A549 (cell line): ENCODE measurements around the gene GNL1. TPM values are rescaled to one million over a fixed set of nuclear protein-coding genes. Genes with fewer than 3 reads are reported as not detected.

Experiments
- ATAC-seq, 2 experiments: fragments of 200-7000 bp in 1 of 2; fragments of >200 bp in 1 of 2; cut with Nextera tagmentation in 1 of 2; cut with Tn5 transposase in 1 of 2; 3 replicates each; pipeline versions ENCODE4 v1.8.0 to v1.9.1; 2018 to 2020; ENCODE audit warnings: mild to moderate bottlenecking in 1 of 2, moderate library complexity in 1 of 2
- CTCF ChIA-PET: fragments of 300-600 bp; sonication (Branson Sonifier 250); formaldehyde crosslinking; extraction: SDS; loops from one replicate; lab custom pipeline; 2021; ENCODE audit warnings: antibody characterized with exemption, inconsistent platforms; lab: Yijun Ruan, JAX
- POLR2A ChIA-PET: fragments of 350-600 bp; formaldehyde crosslinking; extraction: SDS; loops from one replicate; lab custom pipeline; 2021; ENCODE audit warnings: antibody characterized with exemption, inconsistent platforms; lab: Yijun Ruan, JAX
- DNase-seq, 2 experiments: peaks; one replicate each; pipeline versions ENCODE4 v3.0.0 to v3.0.0-alpha.2; 2011 to 2016; ENCODE audit warnings: low read depth in 1 of 2, low spot score in 1 of 2
- FAIRE-seq: peaks from 2 replicates; lab custom pipeline; 2011; peaks lifted over from hg19 to GRCh38; lab: Jason Lieb, UNC
- H3K27ac ChIP-seq, 2 experiments: fragments of >200 bp; sonication (Bioruptor Twin); formaldehyde crosslinking; 3 replicates each; pipeline ENCODE4 v1.5.1; 2016 to 2017
- H3K4me1 ChIP-seq: fragments of >200 bp; sonication (Bioruptor Twin); formaldehyde crosslinking; 3 replicates; pipeline ENCODE4 v1.6.1; 2016
- H3K4me2 ChIP-seq: fragments of >200 bp; sonication (Bioruptor Twin); formaldehyde crosslinking; 3 replicates; pipeline ENCODE4 v1.6.1; 2016
- H3K4me3 ChIP-seq: fragments of >200 bp; sonication (Bioruptor Twin); formaldehyde crosslinking; 3 replicates; pipeline ENCODE4 v1.5.1; 2016
- H3K9me3 ChIP-seq: fragments of >200 bp; sonication (Bioruptor Twin); formaldehyde crosslinking; 3 replicates; pipeline ENCODE4 v1.6.1; 2016
- CBX2 ChIP-seq: fragments of 200-600 bp; sonication (generic); IDR thresholded peaks from 2 replicates; pipeline ENCODE4 v1.6.1; 2016; ENCODE audit warnings: low read depth, mild to moderate bottlenecking, borderline replicate concordance
- CBX8 ChIP-seq: fragments of 200-600 bp; sonication (generic); IDR thresholded peaks from 2 replicates; pipeline ENCODE4 v1.6.1; 2016
- CEBPB ChIP-seq, 2 experiments: fragments of >200 bp in 1 of 2; sonication (Bioruptor Twin) in 1 of 2; formaldehyde crosslinking in 1 of 2; IDR thresholded peaks; 2 replicates each; pipeline ENCODE4 v1.6.1; 2012 to 2016
- CHD2 ChIP-seq: fragments of 150-350 bp; IDR thresholded peaks from 2 replicates; pipeline ENCODE4 v1.6.1; 2014; ENCODE audit warnings: low read length; ENCODE audit not compliant: partially characterized antibody
- CHD4 ChIP-seq: fragments of 200-600 bp; sonication (generic); IDR thresholded peaks from 2 replicates; pipeline ENCODE4 v1.6.1; 2016; ENCODE audit warnings: antibody characterized with exemption, mild to moderate bottlenecking, borderline replicate concordance
- CTCF ChIP-seq: fragments of >200 bp; sonication (Bioruptor Twin); formaldehyde crosslinking; IDR thresholded peaks from 3 replicates; pipeline ENCODE4 v1.5.1; 2016
- EHF ChIP-seq: fragments of 250-450 bp; sonication (Bioruptor Pico); IDR thresholded peaks from 2 replicates; pipeline ENCODE4 v1.5.0; 2020; ENCODE audit warnings: mild to moderate bottlenecking
- EP300 ChIP-seq, 2 experiments: fragments of >200 bp; sonication (Bioruptor Twin); formaldehyde crosslinking; IDR thresholded peaks; 2 replicates in 1 of 2; 3 replicates in 1 of 2; pipeline ENCODE4 v1.6.1; 2016 to 2017
- FOSB ChIP-seq: fragments of 250-450 bp; sonication (Bioruptor Pico); IDR thresholded peaks from 2 replicates; pipeline ENCODE4 v1.5.0; 2020; ENCODE audit warnings: mild to moderate bottlenecking, moderate library complexity
- FOSL2 ChIP-seq, 2 experiments: fragments of 450-650 bp in 1 of 2; fragments of >200 bp in 1 of 2; sonication (Bioruptor Twin) in 1 of 2; formaldehyde crosslinking; IDR thresholded peaks; 2 replicates each; pipeline versions ENCODE4 v1.5.0 to v1.6.1; 2016 to 2020; ENCODE audit warnings: mild to moderate bottlenecking in 1 of 2, moderate library complexity in 1 of 2
- HES2 ChIP-seq: fragments of >200 bp; sonication (Bioruptor Twin); formaldehyde crosslinking; IDR thresholded peaks from 2 replicates; pipeline ENCODE4 v1.6.1; 2016
- HEYL ChIP-seq: fragments of 250-450 bp; sonication (Bioruptor Pico); IDR thresholded peaks from 2 replicates; pipeline ENCODE4 v1.8.0; 2021; ENCODE audit warnings: mild to moderate bottlenecking, moderate library complexity
- HOXB5 ChIP-seq: fragments of 250-450 bp; sonication (Bioruptor Pico); IDR thresholded peaks from 2 replicates; pipeline ENCODE4 v1.5.0; 2020; ENCODE audit warnings: mild to moderate bottlenecking, moderate library complexity
- JUN ChIP-seq, 2 experiments: fragments of >200 bp; sonication (Bioruptor Twin); formaldehyde crosslinking; IDR thresholded peaks; 2 replicates in 1 of 2; 3 replicates in 1 of 2; pipeline ENCODE4 v1.6.1; 2016 to 2017
- KDM1A ChIP-seq: fragments of 200-600 bp; sonication (generic); IDR thresholded peaks from 2 replicates; pipeline ENCODE4 v1.6.1; 2016; ENCODE audit warnings: low read depth, mild to moderate bottlenecking
- KDM5A ChIP-seq: fragments of 200-600 bp; sonication (generic); IDR thresholded peaks from 2 replicates; pipeline ENCODE4 v1.6.1; 2016; ENCODE audit warnings: antibody characterized with exemption, mild to moderate bottlenecking
- MAX ChIP-seq: IDR thresholded peaks from 2 replicates; pipeline ENCODE4 v1.6.1; 2012
- MYC ChIP-seq: IDR thresholded peaks from 2 replicates; pipeline ENCODE4 v1.6.1; 2012; ENCODE audit warnings: mild to moderate bottlenecking, inconsistent platforms, low read length, improper control_type of control experiment, borderline replicate concordance
- NR3C1 ChIP-seq: fragments of >200 bp; sonication (Bioruptor Twin); formaldehyde crosslinking; IDR thresholded peaks from 3 replicates; pipeline ENCODE4 v1.6.1; 2017
- POLR2A ChIP-seq: IDR thresholded peaks from 2 replicates; pipeline ENCODE4 v1.6.1; 2012; ENCODE audit warnings: mild to moderate bottlenecking, low read length
- POLR2AphosphoS2 ChIP-seq: conservative IDR thresholded peaks from 2 replicates; pipeline ENCODE4 v1.6.1; 2012; ENCODE audit warnings: low read length, improper control_type of control experiment, inconsistent platforms
- RAD21 ChIP-seq, 2 experiments: fragments of >200 bp in 1 of 2; sonication (Bioruptor Twin) in 1 of 2; formaldehyde crosslinking in 1 of 2; IDR thresholded peaks in 1 of 2; conservative IDR thresholded peaks in 1 of 2; 2 replicates in 1 of 2; 3 replicates in 1 of 2; pipeline ENCODE4 v1.6.1; 2012 to 2018; ENCODE audit warnings: inconsistent platforms in 1 of 2
- RARB ChIP-seq: fragments of 250-450 bp; sonication (Bioruptor Pico); IDR thresholded peaks from 2 replicates; pipeline ENCODE4 v1.8.0; 2021; ENCODE audit warnings: mild to moderate bottlenecking, moderate library complexity
- RCOR1 ChIP-seq: fragments of 150-350 bp; IDR thresholded peaks from 2 replicates; pipeline ENCODE4 v1.6.1; 2014; ENCODE audit warnings: antibody characterized with exemption, low read length, low read depth
- RFX5 ChIP-seq: fragments of 450-650 bp; IDR thresholded peaks from 2 replicates; pipeline ENCODE4 v1.7.1; 2014; ENCODE audit warnings: antibody characterized with exemption, mild to moderate bottlenecking, moderate library complexity
- RNF2 ChIP-seq: fragments of 200-600 bp; sonication (generic); IDR thresholded peaks from 2 replicates; pipeline ENCODE4 v1.6.1; 2016; ENCODE audit warnings: low read depth, mild to moderate bottlenecking, antibody characterized with exemption, moderate library complexity, borderline replicate concordance
- SMC3 ChIP-seq: fragments of >200 bp; sonication (Bioruptor Twin); formaldehyde crosslinking; IDR thresholded peaks from 3 replicates; pipeline ENCODE4 v1.6.1; 2018; ENCODE audit warnings: inconsistent platforms
- SREBF2 ChIP-seq: fragments of 450-650 bp; IDR thresholded peaks from 2 replicates; pipeline ENCODE4 v1.6.1; 2014; ENCODE audit warnings: mild to moderate bottlenecking, moderate library complexity
- USF2 ChIP-seq: fragments of 450-650 bp; IDR thresholded peaks from 2 replicates; pipeline ENCODE4 v1.6.1; 2014; ENCODE audit warnings: antibody characterized with exemption
- ZC3H11A ChIP-seq: fragments of 450-650 bp; IDR thresholded peaks from 2 replicates; pipeline ENCODE4 v1.6.1; 2014; ENCODE audit warnings: antibody characterized with exemption, mild to moderate bottlenecking
- ZFP36 ChIP-seq: fragments of 450-650 bp; IDR thresholded peaks from 2 replicates; pipeline ENCODE4 v1.6.1; 2014; ENCODE audit warnings: borderline replicate concordance; ENCODE audit not compliant: partially characterized antibody
- WGBS: methylation state at CpG from one replicate; pipeline ENCODE4 v1.1.6; 2017; ENCODE audit errors: missing lambda C conversion rate; 5-methylcytosine and 5-hydroxymethylcytosine counted together
- polyA plus RNA-seq, 4 experiments: library from polyadenylated mRNA; depleted of rRNA in 3 of 4; stranded (reverse); fragments of >200 nt; fragmentation: RNase III in 1 of 4; extraction: RNeasy Plus Mini Kit Qiagen cat#74134 plus additional on column Dnase treatment in 1 of 4; gene quantifications; 2 replicates in 3 of 4; 3 replicates in 1 of 4; pipeline ENCODE4 v1.2.3, GENCODE V29; 2011 to 2017

The GNL1 gene
- polyA plus RNA-seq, 2 of the 4 experiments (the other 2 are of a cell fraction), result 18.5 to 27.2 TPM

- FAIRE-seq, result no peak
- ATAC-seq, result no peak
- ChIA-PET CTCF (interaction anchor here (1.0 kb wide), 1 partner anchor 89 kb away, joined by 3 read pairs; no protein-coding TSS in a partner anchor), POLR2A (no interaction called here)
- H3K27ac ChIP-seq, result peak overlapping the region; percentile 89 to 99
- TF ChIP-seq SMC3 (no peak), RAD21 (conservative IDR thresholded peaks at IDR 0.05 in 1 of 2, IDR thresholded peaks at IDR 0.05 in 1 of 2) (no peak), MAX (no peak), NR3C1 (no peak), KDM5A (no peak), CHD2 (no peak), USF2 (no peak), RNF2 (no peak), ZC3H11A (no peak), ZFP36 (no peak), RCOR1 (no peak), RARB (CRISPR knock-in tag) (no peak), HOXB5 (no peak), CBX2 (no peak), RFX5 (no peak), FOSB (no peak), MYC (no peak), CEBPB (IDR thresholded peaks at IDR 0.05) (no peak), SREBF2 (no peak), KDM1A (no peak)
- peak overlapping the region; percentile 52 for H3K4me3 ChIP-seq
- peak overlapping the region; percentile 92 for H3K4me2 ChIP-seq
- no peak for DNase-seq
- H3K9me3 ChIP-seq, result no peaks in the 10 kb centered on the region
- H3K4me1 ChIP-seq, result peaks cover 14% of the 10 kb centered on the region
Observed at GRCh38 chr6:30572148-30572547, 15.9 kb upstream of the GNL1 start.

- H3K27ac ChIP-seq, result peak overlapping the region; percentile 89 to 99
- CTCF ChIA-PET, result interaction anchor here (1.0 to 1.8 kb wide), 3 partner anchors 21 to 89 kb away, joined by 3 to 5 read pairs (median 4); no protein-coding TSS in a partner anchor
- ATAC-seq (peak in 1 of 2 experiments; percentile 38; a peak in 3 of 6 replicates), DNase-seq (no peak), FAIRE-seq (no peak)
- no peaks in the 10 kb centered on the region for H3K9me3 ChIP-seq
- TF ChIP-seq SMC3, result no peak
- no peak for TF ChIP-seq CBX8
- TF ChIP-seq EHF (CRISPR knock-in tag), result no peak
- no peak for TF ChIP-seq CEBPB (IDR thresholded peaks at IDR 0.05)
- TF ChIP-seq FOSL2 (IDR thresholded peaks at IDR 0.05), result no peak
- TF ChIP-seq FOSL2 (CRISPR knock-in tag; IDR thresholded peaks at IDR 0.05), result no peak
- TF ChIP-seq JUN (IDR thresholded peaks at IDR 0.05), result no peak
- no peak for TF ChIP-seq POLR2A
- no peak for TF ChIP-seq MYC
- TF ChIP-seq CHD4, result no peak
- TF ChIP-seq KDM1A, result no peak
- no peak for TF ChIP-seq POLR2AphosphoS2
- TF ChIP-seq HES2, result no peak
- TF ChIP-seq EP300 (IDR thresholded peaks at IDR 0.05), result no peak
- TF ChIP-seq NR3C1, result no peak
- no peak for TF ChIP-seq CTCF
- TF ChIP-seq MAX, result no peak
- TF ChIP-seq FOSB, result no peak
- no peak for TF ChIP-seq RARB (CRISPR knock-in tag)
- TF ChIP-seq SREBF2, result no peak
- no peak for TF ChIP-seq HEYL (CRISPR knock-in tag)
- peak overlapping the region; percentile 52 for H3K4me3 ChIP-seq
- H3K4me1 ChIP-seq, result peaks cover 14% of the 10 kb centered on the region
- under 1% methylated on average over 8 of the region's 8 CpGs for WGBS
- POLR2A ChIA-PET, result interaction anchor here (0.9 to 1.6 kb wide), 7 partner anchors 10 to 42 kb away, joined by 3 to 15 read pairs (median 6); partner anchors contain the start of genes GNL1 and PRR3
- peak overlapping the region; percentile 92 for H3K4me2 ChIP-seq
Observed at GRCh38 chr6:30571762-30572082, 15.4 kb upstream of the GNL1 start.
